Activated CD4-positive, CD25-positive, alpha-beta regulatory T cell treated with anti-CD3 and anti-CD28 coated beads, Interleukin-2, amount 50 U/mL, for 72 hours (primary cell): ENCODE measurements around the gene VWA3A.
"Not testable (repeated sequence)": the region's sequence is repeated elsewhere in the genome, so short reads cannot be mapped to it uniquely, and the experiment has no call there.

Experiments
- DNase-seq: peaks from one replicate; pipeline ENCODE4 v3.0.0; 2021

Gene VWA3A

GRCh38 chr16:22184615-22184968, 92.3 kb downstream of the VWA3A start:
- DNase-seq: no peak

DNA sequence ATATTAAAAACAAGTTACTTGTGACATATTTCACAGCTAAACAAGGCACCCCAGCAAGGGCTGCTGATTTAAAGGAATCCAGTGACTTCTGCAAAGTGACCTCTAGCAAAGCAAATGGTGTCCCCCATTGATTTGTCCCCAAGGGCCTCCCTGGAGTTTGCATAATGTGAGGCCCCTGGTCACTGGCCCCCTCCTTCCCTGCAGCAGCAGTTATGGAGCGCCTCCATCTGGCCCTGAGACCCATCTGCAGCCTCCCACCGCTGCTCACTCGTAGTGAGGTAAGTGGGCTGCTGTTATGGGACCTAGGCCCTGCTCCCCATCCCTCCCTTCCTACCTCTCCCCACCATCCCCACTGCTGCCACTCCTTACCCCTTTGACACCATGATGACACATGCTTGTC, 94.2 kb downstream of the VWA3A start:
- no peak for DNase-seq

DNA sequence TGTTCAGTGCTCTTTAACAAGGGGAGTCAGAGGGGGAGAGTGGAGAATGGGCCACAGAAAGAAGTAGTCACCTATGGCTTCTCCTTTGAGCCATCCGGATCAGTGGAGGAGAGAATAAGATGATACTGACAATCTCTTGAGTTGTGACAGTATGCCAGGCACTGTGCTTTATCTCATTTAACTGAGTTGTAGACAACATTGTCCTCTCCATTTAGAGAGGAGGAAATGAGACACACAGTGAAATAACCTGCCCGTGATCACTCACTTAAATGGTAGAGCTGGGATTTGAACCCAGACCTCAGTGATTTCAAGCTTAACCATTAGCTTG, 95.9 kb downstream of the VWA3A start:
- DNase-seq: no peak

DNA sequence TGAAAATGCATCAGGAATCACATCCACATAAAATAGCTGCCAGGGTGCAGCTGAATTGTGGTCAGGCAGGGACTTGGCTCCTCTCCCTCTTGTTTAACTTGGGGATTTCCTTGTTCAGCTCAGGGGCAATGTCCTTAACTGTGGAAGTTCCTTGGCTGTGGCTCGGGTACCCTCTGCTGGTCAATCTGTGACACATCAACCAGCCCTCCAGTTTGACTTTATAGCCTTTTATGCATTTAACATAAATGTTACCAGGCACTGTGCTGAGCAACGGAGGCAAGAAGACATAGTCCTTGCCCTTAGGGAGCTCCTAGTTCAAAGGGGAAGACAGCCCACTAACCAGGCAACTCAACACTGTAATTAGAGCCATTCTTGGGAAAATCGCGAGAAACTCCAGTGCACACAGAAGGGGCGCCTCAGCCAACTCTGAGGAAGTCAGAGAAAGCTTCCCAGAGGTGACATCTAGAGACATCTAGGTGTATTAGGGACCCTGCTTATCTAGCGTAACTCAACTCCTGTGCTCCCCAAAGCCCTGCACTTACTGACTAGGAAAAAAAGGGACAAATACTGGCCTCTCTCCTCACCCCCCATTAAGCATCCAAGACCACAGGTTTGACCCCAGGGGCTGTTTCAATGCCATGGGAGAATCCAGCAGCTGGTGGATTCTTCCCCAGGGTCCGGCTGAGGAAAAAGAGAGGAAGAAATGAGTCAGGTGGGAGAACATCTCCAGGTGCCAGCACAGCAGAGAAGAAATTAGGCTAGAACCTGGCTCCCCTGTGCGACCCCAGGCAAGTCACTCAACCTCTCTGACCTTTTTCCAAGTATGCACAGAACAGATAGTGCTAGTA, 96.5 kb downstream of the VWA3A start:
- DNase-seq: peak; percentile 50

- DNase-seq: no peak
Measured at GRCh38 chr16:22189473-22190080, 97.2 kb downstream of the VWA3A start.

DNA sequence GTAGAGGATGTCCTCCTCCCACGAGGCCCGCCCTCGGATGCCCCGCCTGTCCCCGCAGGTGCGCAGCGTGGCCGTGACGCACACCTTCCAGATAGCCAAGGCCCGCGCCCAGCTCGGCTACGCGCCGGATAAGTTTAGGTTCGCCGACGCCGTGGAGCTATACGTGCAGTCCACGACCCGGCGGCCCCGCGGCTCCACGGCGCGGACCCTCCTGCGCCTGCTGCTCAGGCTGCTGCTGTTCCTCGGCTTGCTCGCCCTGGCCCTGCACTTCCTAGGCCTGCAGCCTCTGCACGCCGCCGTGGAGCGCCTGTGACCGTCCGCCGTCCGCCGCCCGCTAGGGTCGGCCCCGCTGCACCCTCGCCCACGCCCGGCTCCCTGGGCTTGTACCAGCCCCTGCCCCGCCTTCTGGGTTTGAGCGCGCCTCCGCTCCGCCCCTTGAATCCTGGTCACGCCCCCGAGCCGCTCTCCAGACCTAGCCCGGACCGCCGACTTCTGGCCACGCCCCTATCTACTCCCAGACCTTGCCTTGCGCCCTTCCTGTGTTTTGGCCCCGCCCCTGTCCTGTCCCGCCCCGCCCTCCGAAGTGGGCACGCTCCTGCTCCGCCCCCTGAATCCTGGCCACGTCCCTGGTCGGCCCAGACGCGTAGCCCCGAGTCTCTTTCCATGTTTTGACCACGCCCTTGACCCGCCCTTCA, 97.9 kb downstream of the VWA3A start:
- DNase-seq: peak; percentile 97

GRCh38 chr16:22190776-22191531, 98.6 kb downstream of the VWA3A start:
- DNase-seq: peak; percentile 99

DNA sequence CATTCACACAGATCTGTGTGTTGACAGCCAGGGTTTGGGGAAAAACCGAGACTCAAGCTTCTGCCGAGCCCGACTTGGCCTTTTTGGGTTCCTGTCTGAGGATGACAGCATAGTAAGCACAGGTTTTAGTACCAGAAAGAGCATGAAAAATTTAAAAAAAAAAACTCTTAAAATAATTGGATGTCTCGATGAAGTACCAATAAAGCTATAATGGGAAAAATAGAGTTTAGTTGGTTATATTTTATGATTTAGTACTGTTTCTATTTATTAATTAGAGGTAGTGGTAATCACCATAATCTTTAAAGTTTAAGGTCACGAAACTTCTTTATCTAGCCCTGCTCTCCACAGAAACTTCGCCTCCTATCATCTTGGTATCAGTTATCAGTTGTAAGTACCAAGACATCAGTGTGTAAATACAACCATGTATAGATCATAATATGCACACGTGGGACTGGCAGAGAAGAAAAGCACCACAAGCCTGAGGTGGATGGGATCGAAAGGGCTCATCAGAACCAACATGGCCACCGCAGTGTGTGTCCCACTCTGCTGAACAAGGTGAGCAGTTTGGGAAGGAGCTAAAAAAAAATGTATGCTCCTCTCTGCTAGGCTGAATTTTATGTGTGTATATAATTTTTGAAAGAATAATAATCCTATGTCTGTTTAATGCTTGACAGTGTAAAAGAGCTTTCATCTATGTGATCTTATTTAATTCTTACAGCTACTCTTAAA, 99.4 kb downstream of the VWA3A start:
- no peak for DNase-seq

- peak; percentile 77 for DNase-seq
Measured at GRCh38 chr16:22192261-22193062, 100.1 kb downstream of the VWA3A start.

- DNase-seq: no peak
Measured at GRCh38 chr16:22193063-22193411, 100.7 kb downstream of the VWA3A start.

- DNase-seq: no peak
Measured at GRCh38 chr16:22194707-22195444, 102.5 kb downstream of the VWA3A start.

DNA sequence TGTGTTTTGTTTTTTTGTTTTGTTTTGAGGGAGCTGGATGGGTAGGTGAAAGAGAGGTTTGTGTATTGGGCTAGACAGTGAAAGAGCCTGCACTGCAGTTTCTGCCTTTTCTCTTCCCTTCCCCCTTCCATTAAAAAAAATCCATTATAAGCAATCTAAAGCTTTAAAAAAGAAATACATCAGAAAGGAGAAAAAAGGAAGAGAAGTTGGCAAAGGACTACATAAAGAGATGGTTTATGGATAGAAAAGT, 103.0 kb downstream of the VWA3A start:
- DNase-seq: no peak

DNA sequence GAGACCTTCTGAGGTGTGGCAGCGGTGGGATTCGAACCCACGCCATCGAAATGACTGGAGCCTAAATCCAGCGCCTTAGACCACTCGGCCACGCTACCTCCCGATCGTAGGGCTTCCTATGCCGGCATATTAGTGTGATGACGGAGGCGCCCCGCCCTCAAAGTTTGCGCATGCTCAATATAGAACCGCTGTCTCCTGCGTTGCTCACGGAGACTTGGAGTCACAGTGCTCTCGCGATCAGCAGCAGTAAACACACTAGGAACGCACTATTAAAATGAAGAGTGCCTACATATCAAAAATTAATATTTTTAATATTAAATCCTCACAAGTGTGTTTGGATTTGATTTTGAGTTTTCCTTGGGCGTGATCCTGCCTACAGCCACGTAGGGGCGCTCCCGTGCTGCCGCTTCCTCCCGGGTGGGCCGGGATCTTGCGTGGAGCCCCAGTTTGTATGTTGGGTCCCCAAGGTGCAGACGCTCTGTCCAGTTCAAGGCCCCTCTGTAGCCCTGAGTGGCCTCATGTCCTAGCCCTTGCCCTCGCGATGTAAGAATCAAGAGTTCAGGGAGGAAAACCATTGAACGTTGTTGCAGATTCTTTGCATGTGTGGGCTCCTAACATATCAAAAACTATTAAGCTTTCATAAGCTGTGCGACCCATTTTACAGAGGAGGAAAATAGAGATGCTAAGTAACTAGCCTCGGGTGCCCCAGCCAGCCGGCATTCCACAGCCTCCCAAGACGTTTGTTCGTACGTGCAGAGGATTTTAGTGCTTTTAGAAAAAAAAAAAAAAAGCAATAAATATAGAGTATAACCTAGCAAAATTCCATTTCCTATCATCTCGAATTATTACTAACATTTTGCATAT, 103.6 kb downstream of the VWA3A start:
- DNase-seq: peak; percentile 98

DNA sequence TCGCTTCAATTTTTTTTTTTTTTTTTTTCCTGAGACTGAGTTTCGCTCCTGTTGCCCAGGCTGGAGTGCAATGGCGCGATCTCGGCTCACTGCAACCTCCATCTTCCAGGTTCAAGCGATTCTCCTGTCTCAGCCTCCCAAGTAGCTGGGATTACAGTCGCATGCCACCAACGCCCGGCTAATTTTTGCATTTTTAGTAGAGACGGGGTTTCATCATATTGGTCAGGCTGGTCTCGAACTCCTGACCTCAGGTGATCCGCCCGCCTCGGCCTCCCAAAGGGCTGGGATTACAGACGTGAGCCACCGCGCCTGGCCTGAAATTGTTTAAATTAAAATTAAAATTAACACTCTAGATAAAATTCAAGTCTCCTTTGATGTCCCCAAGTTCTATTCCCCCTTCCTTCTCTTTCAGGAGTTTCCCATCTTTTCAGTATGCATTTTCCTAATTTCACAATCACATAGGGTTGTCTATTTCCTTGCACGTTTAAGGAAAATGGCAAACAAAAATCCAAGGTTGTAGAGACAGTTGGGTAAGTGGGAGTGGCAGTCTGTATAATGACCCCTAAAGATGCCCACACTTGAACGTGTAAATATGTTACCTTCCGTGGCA, 104.3 kb downstream of the VWA3A start:
- not testable (repeated sequence) for DNase-seq

DNA sequence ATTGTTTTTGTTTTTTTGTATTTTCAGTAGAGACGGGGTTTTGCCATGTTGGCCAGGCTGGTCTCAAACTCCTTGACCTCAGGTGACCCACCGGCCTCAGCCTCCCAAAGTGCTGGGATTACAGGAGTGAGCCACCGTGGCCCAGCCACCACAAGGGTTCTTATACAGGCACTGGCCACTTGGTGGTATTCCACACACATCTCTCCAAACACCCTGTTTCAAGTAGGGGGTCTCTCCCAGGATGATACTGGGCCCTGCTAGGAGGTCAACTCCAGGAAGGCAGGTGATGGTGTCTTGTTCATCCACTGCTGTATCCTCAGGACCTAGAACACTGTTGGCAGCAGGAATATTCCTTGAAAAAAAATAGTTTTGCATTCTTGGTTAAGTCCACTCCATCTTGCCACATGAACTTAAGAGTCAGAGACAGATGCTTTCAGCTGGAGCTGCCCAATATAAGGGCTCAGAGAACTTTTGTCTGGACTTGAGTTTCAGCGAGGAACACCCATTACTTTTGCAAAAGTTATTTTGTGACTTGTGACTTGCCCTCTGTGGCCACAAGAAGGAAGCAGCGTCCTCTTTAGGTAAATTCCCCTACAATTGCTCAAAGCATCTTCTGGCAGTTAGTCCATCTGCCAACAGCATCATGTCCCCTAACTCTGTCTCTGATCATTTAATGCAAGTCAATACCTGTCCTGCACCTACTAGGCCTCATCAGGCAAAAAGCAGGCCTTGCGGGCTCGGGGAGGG, 106.4 kb downstream of the VWA3A start:
- DNase-seq: no peak

- no peak for DNase-seq
Measured at GRCh38 chr16:22202261-22202637, 109.9 kb downstream of the VWA3A start.

DNA sequence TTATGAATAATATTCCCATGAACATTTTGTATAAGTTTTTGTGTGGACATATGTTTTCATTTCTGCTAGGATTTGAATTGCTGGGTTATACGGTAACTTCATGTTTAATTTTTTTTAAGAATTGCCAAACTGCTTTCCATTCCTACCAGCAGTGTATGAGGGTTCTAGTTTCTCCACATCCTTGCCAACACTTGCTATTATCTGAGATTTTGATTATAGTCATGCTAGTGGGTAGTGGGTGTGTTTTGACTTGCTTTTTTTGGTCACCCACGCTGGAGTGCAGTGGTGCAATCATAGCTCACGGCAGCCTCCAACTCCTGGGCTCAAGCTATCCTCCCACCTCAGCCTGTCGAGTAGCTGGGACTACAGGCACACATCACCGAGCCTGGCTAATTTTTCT, 110.8 kb downstream of the VWA3A start:
- no peak for DNase-seq

DNA sequence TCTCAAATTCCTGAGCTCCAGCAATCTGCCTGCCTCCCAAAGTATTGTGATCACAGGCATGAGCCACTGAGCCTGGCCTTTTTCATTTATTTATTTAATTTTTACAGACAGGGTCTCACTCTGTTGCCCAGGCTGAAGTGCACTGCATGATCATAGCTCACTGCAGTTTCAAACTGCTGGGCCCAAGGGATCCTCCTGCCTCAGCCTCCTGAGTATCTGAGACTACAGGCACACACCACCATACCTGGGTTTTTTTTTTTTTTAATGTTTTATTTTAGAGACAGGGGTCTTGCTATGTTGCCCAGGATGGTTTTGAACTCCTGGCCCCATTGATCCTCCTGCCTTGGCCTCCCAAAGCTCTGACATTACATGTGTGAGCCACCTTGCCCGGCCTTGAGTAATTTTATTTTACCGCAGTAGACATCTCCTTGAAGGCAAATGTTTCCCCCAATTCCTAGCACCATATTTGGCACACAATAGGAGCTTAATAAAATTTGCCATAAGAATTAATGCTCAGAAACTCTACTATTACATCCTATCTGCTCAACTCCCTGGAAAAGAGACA, 111.8 kb downstream of the VWA3A start:
- no peak for DNase-seq

- no peak for DNase-seq
Measured at GRCh38 chr16:22205577-22206012, 113.3 kb downstream of the VWA3A start.
